Heart left ventricle (tissue), 16 donors: ENCODE data around the gene KCNMA1. TPM values are rescaled to one million over a fixed set of nuclear protein-coding genes. Genes with fewer than 3 reads are reported as not detected.

Experiments used
- ATAC-seq, 4 donors: fragments of 200-7000 bp; cut with Tn5 transposase; one replicate each; pipeline ENCODE4 v1.9.1; 2020 to 2022; ENCODE audit warnings: moderate library complexity in 4 of 4, mild to moderate bottlenecking in 3 of 4, moderate number of reproducible peaks in 1 of 4
- DNase-seq, 5 donors: peaks; one replicate each; pipeline ENCODE4 v3.0.0-alpha.2; 2020
- H3K27ac ChIP-seq, 12 donors: fragments of 200-600 bp; sonication (generic) in 4 of 12; one replicate each; pipeline versions ENCODE4 v1.5.0 to v1.8.0; 2016 to 2022; ENCODE audit warnings: mild to moderate bottlenecking in 2 of 12
- H3K27me3 ChIP-seq, 9 donors: fragments of 200-600 bp; sonication (generic) in 2 of 9; one replicate each; pipeline versions ENCODE4 v1.5.1 to v1.8.0; 2016 to 2022; ENCODE audit warnings: mild to moderate bottlenecking in 3 of 9
- H3K36me3 ChIP-seq, 9 donors: fragments of 200-600 bp; sonication (generic) in 2 of 9; one replicate each; pipeline versions ENCODE4 v1.5.0 to v1.8.0; 2018 to 2022; ENCODE audit warnings: mild to moderate bottlenecking in 2 of 9
- H3K4me1 ChIP-seq, 12 donors: fragments of 200-600 bp; sonication (generic) in 4 of 12; one replicate each; pipeline versions ENCODE4 v1.5.0 to v1.8.0; 2016 to 2022; ENCODE audit warnings: mild to moderate bottlenecking in 3 of 12
- H3K4me3 ChIP-seq, 12 donors: fragments of 200-600 bp; sonication (generic) in 4 of 12; one replicate each; pipeline versions ENCODE4 v1.5.0 to v1.8.0; 2017 to 2022; ENCODE audit warnings: mild to moderate bottlenecking in 9 of 12, moderate library complexity in 4 of 12
- H3K9me3 ChIP-seq, 12 donors: fragments of 200-600 bp; sonication (generic) in 4 of 12; one replicate each; pipeline versions ENCODE4 v1.5.0 to v1.8.0; 2016 to 2022; ENCODE audit warnings: mild to moderate bottlenecking in 1 of 12
- CTCF ChIP-seq, 12 donors: fragments of 200-600 bp; sonication (generic) in 4 of 12; IDR thresholded peaks; one replicate each; pipeline versions ENCODE4 v1.5.0 to v1.8.0; 2018 to 2022; ENCODE audit warnings: antibody characterized with exemption in 12 of 12, mild to moderate bottlenecking in 5 of 12
- POLR2A ChIP-seq, 2 donors: fragments of 450-650 bp; IDR thresholded peaks; one replicate each; pipeline ENCODE4 v1.6.1; 2017; ENCODE audit warnings: antibody characterized with exemption in 2 of 2, mild to moderate bottlenecking in 2 of 2, moderate library complexity in 2 of 2
- WGBS, 4 donors: extraction: QIAGEN DNeasy Blood & Tissue Kit in 2 of 4; methylation state at CpG; one replicate each; pipeline versions ENCODE4 v1.1.5 to v1.1.7; 2013 to 2018; 5-methylcytosine and 5-hydroxymethylcytosine counted together
- intact Hi-C, 10 donors: fragments of 100-400 bp; cut with DNase I; formaldehyde crosslinking; loops; one replicate each; pipeline versions ENCODE4 v1.11.1 to v1.14.2; 2022
- polyA plus RNA-seq, 2 donors: library from polyadenylated mRNA; stranded (reverse); fragments of 200-250 nt; gene quantifications; one replicate each; pipeline ENCODE4 v1.2.3, GENCODE V29; 2013
- total RNA-seq, 9 donors: library from RNA; depleted of rRNA in 2 of 9; stranded (reverse); fragments of >200 nt in 2 of 9; fragmentation: NEBNext Ultra II Directional in 3 of 9; extraction: Animal tissue kit (Norgen Biotek cat#: 25700) in 3 of 9; gene quantifications; one replicate each; pipeline versions ENCODE4 v1.1.0 to v1.2.4, GENCODE V29; 2016 to 2023
- donor health status: ischemic (EF 13 %, LVEDD 7.1; RV severe dilation, severe dysfunction).
- donor health status: healthy with polysubstance abuse.
- donor health status: DM: no; HTN: yes; CAD: no.
- donor health status: DM: no; HTN: no; CAD: no.
- donor health status: ischemic (EF 25% LVEDD 6.9; RV normal size, moderate dysfunction).
- donor health status: ischemic (EF 25% LVEDD 5.7; RV mildly dilated, moderate dysfunction).
- donor health status: healthy.
- donor health status: DM: yes; HTN: yes; CAD: no.
- donor health status: ischemic (EF 35%, LVEDD 5.7; RV mildly dilated, moderate dysfunction).
- donor health status: nonischemic (EF 11% LVEDD 7.7; RV severe dilation, severe dysfunction).
- donor health status: DM: yes; HTN: yes; CAD: no.
- donor health status: PGD.
- donor health status: ischemic (EF 29% LVEDD 5.4; RV normal size, mild dysfunction).
- donor health status: nonischemic (EF 23%, LVEDD 6.1; RV moderate dilation, normal function).

KCNMA1 gene
- total and polyA plus RNA-seq, 11 donors: 0.39 to 8.7 (median 1.7) TPM

DNA sequence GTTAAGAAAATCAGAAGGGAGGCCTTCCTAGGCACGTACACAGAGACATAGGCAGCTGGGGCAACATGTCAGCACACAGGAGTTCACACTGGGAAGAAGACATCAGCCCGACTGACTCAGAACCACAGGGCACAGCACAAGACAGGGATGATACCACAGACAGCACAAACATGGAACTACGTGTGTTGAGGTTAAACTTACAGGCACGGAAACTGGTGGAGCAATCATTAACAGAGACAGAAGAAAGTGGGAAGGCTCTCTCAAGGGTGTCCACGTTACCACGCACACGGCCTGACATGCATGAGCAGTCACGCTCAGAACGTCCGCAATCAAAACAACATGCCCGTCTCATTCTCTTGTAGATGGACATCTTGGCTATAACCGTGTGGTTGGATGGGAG is 636.4 kb downstream of the KCNMA1 start:
- H3K4me1 ChIP-seq: peaks cover 0 to 9% (median 0%) of the 10 kb centered on the region in 12 donors
- intact Hi-C loops: loop anchor here in 5 of 10 donors (5.0 to 10.0 kb wide), 6 partner anchors 114 to 1606 kb away; partner anchors contain the start of gene ZNF503 (in 2 of the 5)
- no peaks in the 10 kb centered on the region for H3K9me3 ChIP-seq
- H3K4me3 ChIP-seq: no peak overlapping the region
- no peak for TF ChIP-seq CTCF (IDR thresholded peaks at IDR 0.05)
- TF ChIP-seq POLR2A (IDR thresholded peaks at IDR 0.05): no peak
- no peak for ATAC-seq
- no peaks in the 10 kb centered on the region for H3K36me3 ChIP-seq
- H3K27ac ChIP-seq: no peak overlapping the region
- WGBS, 4 donors: 87 to 89% (median 88%) methylated on average over 12 of the region's 12 CpGs
- DNase-seq: no peak
- peaks cover 0 to 4% (median 0%) of the 10 kb centered on the region in 9 donors for H3K27me3 ChIP-seq

- H3K9me3 ChIP-seq: no peaks in the 10 kb centered on the region
- intact Hi-C loops: loop anchor here in 1 of 10 donors (10.0 kb wide), 1 partner anchor 106 kb away; no protein-coding TSS in a partner anchor
- H3K36me3 ChIP-seq: no peaks in the 10 kb centered on the region
- H3K4me3 ChIP-seq: no peak overlapping the region
- 76 to 84% (median 79%) methylated on average over 2 of the region's 2 CpGs for WGBS, 4 donors
- no peak for TF ChIP-seq CTCF (IDR thresholded peaks at IDR 0.05)
- TF ChIP-seq POLR2A (IDR thresholded peaks at IDR 0.05): no peak
- ATAC-seq (no peak), DNase-seq (no peak)
- H3K27ac ChIP-seq: no peak overlapping the region
- no peaks in the 10 kb centered on the region for H3K4me1 ChIP-seq
- peaks cover 0 to 4% (median 0%) of the 10 kb centered on the region in 9 donors for H3K27me3 ChIP-seq
These were observed 639.2 kb downstream of the KCNMA1 start for GRCh38 chr10:76998451-76998850.

DNA sequence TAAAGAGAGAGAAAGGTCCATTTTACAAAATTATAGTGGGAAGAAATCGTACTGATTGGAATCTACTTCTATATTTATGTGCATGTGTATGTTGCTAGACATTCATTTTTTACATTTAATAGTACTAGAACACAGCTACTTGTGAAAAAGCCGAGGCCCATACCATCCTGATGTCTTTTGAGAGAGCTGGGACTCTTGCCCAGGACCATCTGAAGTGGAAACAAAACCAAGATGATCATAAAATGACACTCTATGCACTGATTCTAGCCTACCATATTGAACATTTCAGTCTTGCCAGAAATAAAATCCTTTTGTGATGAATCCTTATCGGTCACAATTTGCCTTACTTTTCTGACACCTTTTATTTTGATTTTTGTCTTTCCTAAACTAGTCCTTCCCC is 640.0 kb downstream of the KCNMA1 start:
- Histone ChIP-seq H3K9me3 (no peaks in the 10 kb centered on the region), H3K27me3 (peaks cover 0 to 4% (median 0%) of the 10 kb centered on the region in 9 donors), H3K27ac (no peak overlapping the region), H3K36me3 (no peaks in the 10 kb centered on the region), H3K4me3 (no peak overlapping the region), H3K4me1 (no peaks in the 10 kb centered on the region)
- intact Hi-C loops: loop anchor here in 1 of 10 donors (10.0 kb wide), 1 partner anchor 107 kb away; no protein-coding TSS in a partner anchor
- ATAC-seq: no peak
- no peak for DNase-seq
- TF ChIP-seq CTCF (IDR thresholded peaks at IDR 0.05): no peak
- 90 to 93% (median 92%) methylated on average over 3 of the region's 3 CpGs for WGBS, 4 donors

- Histone ChIP-seq H3K27ac (no peak overlapping the region), H3K36me3 (no peaks in the 10 kb centered on the region), H3K27me3 (no peaks in the 10 kb centered on the region), H3K4me3 (no peak overlapping the region), H3K4me1 (peaks cover 0 to 9% (median 0%) of the 10 kb centered on the region in 12 donors), H3K9me3 (no peaks in the 10 kb centered on the region)
- 92 to 94% (median 93%) methylated on average over 11 of the region's 11 CpGs for WGBS, 4 donors
- TF ChIP-seq CTCF (IDR thresholded peaks at IDR 0.05) (no peak), POLR2A (IDR thresholded peaks at IDR 0.05) (no peak)
- DNase-seq (no peak), ATAC-seq (no peak)
- intact Hi-C loops: loop anchor here in 1 of 10 donors (10.0 kb wide), 1 partner anchor 110 kb away; no protein-coding TSS in a partner anchor
These were observed 642.6 kb downstream of the KCNMA1 start for GRCh38 chr10:76995023-76995422.
